Measurements from ENCODE around the gene CYB5RL. TPM values are rescaled to one million over a fixed set of nuclear protein-coding genes. Genes with fewer than 3 reads are reported as not detected.

The CYB5RL gene
- total RNA-seq, 1 experiment from 2014 or later, result 3.6 TPM

- ChIA-PET POLR2A (ENCODE audit: unreplicated experiment) (no interaction called here), CTCF (no interaction called here)
- H3K79me2 ChIP-seq (ENCODE audit: low read length), result no peaks in the 10 kb centered on the region
- no peak overlapping the region for H3K4me2 ChIP-seq (ENCODE audit: low read length)
- no peaks in the 10 kb centered on the region for H3K36me3 ChIP-seq (ENCODE audit: low read depth, low read length)
- H3K4me1 ChIP-seq (ENCODE audit: insufficient read depth, low read length), result peaks cover 12% of the 10 kb centered on the region
- ATAC-seq, result no peak; the same call in 1 of the 2 replicates
- H3F3A ChIP-seq (ENCODE audit: low read length, unreplicated experiment), result no peaks in the 10 kb centered on the region
- no peak overlapping the region for H3K27ac ChIP-seq (ENCODE audit: low read length)
- H3K4me3 ChIP-seq (ENCODE audit: low read length), result no peak overlapping the region
- TF ChIP-seq, protein P1, sequence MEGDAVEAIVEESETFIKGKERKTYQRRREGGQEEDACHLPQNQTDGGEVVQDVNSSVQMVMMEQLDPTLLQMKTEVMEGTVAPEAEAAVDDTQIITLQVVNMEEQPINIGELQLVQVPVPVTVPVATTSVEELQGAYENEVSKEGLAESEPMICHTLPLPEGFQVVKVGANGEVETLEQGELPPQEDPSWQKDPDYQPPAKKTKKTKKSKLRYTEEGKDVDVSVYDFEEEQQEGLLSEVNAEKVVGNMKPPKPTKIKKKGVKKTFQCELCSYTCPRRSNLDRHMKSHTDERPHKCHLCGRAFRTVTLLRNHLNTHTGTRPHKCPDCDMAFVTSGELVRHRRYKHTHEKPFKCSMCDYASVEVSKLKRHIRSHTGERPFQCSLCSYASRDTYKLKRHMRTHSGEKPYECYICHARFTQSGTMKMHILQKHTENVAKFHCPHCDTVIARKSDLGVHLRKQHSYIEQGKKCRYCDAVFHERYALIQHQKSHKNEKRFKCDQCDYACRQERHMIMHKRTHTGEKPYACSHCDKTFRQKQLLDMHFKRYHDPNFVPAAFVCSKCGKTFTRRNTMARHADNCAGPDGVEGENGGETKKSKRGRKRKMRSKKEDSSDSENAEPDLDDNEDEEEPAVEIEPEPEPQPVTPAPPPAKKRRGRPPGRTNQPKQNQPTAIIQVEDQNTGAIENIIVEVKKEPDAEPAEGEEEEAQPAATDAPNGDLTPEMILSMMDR (conservative IDR thresholded peaks at IDR 0.05; ENCODE audit: low read depth, low read length), result no peak
- TF ChIP-seq EZH2phosphoT487 (IDR thresholded peaks at IDR 0.05; ENCODE audit: borderline replicate concordance, low read length) (no peak), EZH2 (IDR thresholded peaks at IDR 0.05; ENCODE audit: low read length, unreplicated experiment) (no peak)
- 0 out of 2 replicates have a peak overlapping the region, but pooled peaks have one; percentile 28 for H2AFZ ChIP-seq (ENCODE audit: low read length)
- no peaks in the 10 kb centered on the region for H3K27me3 ChIP-seq (ENCODE audit: low read length)
- no peak overlapping the region for H3K9ac ChIP-seq (ENCODE audit: low read length)
- no peaks in the 10 kb centered on the region for H4K20me1 ChIP-seq (ENCODE audit: low read length)
- no peaks in the 10 kb centered on the region for H3K9me3 ChIP-seq (ENCODE audit: low read length)
- H3K9me2 ChIP-seq (replicated peaks; ENCODE audit: low read length), result no peaks in the 10 kb centered on the region
- peak; percentile 63 for DNase-seq
- no TSS peak for BruUV-seq (replicated peaks)
- intact Hi-C loops (cut with micrococcal nuclease), result no loop called here
These were observed 46.0 kb downstream of the CYB5RL start for GRCh38 chr1:54153535-54154439.

DNA sequence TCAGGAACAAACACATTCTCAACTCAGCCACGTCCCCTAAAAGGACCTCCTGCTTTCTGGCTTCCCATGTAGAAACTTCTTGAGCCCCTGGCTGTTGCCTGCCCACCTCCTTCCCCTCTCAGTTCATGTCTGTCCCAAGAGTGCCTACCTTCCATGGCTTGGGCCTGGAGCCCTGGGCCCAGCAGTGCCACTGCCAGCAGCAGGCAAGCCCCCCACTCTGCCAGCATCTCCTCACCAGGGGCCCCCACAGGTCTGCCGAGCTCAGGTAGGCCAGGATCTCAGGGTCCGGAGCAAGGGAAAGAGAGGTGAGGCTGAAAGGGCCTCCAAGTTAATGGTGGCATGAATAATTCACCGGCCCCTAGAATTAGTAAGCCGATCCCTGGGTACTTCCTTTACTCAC lies 47.1 kb downstream of the CYB5RL start, which contains the start of gene CDCP2:
CDCP2 (minus strand) TSS at position 305 of the 400 bp plus-strand sequence; CDS start at position 227, 78 bp downstream.
- Histone ChIP-seq H2AFZ (ENCODE audit: low read length) (0 out of 2 replicates have a peak within 1 kb of the TSS, but pooled peaks have one; percentile 28), H3K79me2 (ENCODE audit: low read length) (no peaks in the 10 kb centered on the region), H3K4me2 (ENCODE audit: low read length) (no peak within 1 kb of the TSS), H3K4me1 (ENCODE audit: insufficient read depth, low read length) (peaks cover 3% of the 10 kb centered on the region), H3K9me3 (ENCODE audit: low read length) (no peaks in the 10 kb centered on the region), H3K9ac (ENCODE audit: low read length) (no peak within 1 kb of the TSS), H3K27ac (ENCODE audit: low read length) (no peak within 1 kb of the TSS), H3K36me3 (ENCODE audit: low read depth, low read length) (no peaks in the 10 kb centered on the region), H3K9me2 (replicated peaks; ENCODE audit: low read length) (no peaks in the 10 kb centered on the region), H4K20me1 (ENCODE audit: low read length) (no peaks in the 10 kb centered on the region), H3K4me3 (ENCODE audit: low read length) (no peak within 1 kb of the TSS), H3F3A (ENCODE audit: low read length, unreplicated experiment) (no peaks in the 10 kb centered on the region), H3K27me3 (ENCODE audit: low read length) (no peaks in the 10 kb centered on the region)
- ChIA-PET POLR2A (ENCODE audit: unreplicated experiment) (no interaction called here), CTCF (no interaction called here)
- intact Hi-C loops (cut with micrococcal nuclease), result no loop called here
- TF ChIP-seq, protein P1 (conservative IDR thresholded peaks at IDR 0.05; ENCODE audit: low read depth, low read length), result no peak
- no peak for TF ChIP-seq EZH2phosphoT487 (IDR thresholded peaks at IDR 0.05; ENCODE audit: borderline replicate concordance, low read length)
- TF ChIP-seq EZH2 (IDR thresholded peaks at IDR 0.05; ENCODE audit: low read length, unreplicated experiment), result no peak
- BruUV-seq (replicated peaks), result no TSS peak
- no peak for ATAC-seq
- DNase-seq, result no peak

- ChIA-PET POLR2A (ENCODE audit: unreplicated experiment) (no interaction called here), CTCF (no interaction called here)
- no peak for TF ChIP-seq EZH2phosphoT487 (IDR thresholded peaks at IDR 0.05; ENCODE audit: borderline replicate concordance, low read length)
- TF ChIP-seq, protein P1 (conservative IDR thresholded peaks at IDR 0.05; ENCODE audit: low read depth, low read length), result no peak
- no peak for TF ChIP-seq EZH2 (IDR thresholded peaks at IDR 0.05; ENCODE audit: low read length, unreplicated experiment)
- no peak overlapping the region for H3K4me2 ChIP-seq (ENCODE audit: low read length)
- DNase-seq (no peak), ATAC-seq (no peak)
- H3K27ac ChIP-seq (ENCODE audit: low read length), result no peak overlapping the region
- no peak overlapping the region for H3K4me3 ChIP-seq (ENCODE audit: low read length)
- no peak overlapping the region for H2AFZ ChIP-seq (ENCODE audit: low read length)
- H3K9ac ChIP-seq (ENCODE audit: low read length), result no peak overlapping the region
- intact Hi-C loops (cut with micrococcal nuclease), result no loop called here
- no peaks in the 10 kb centered on the region for H4K20me1 ChIP-seq (ENCODE audit: low read length)
- no peaks in the 10 kb centered on the region for H3K79me2 ChIP-seq (ENCODE audit: low read length)
- H3K27me3 ChIP-seq (ENCODE audit: low read length), result no peaks in the 10 kb centered on the region
- H3K9me3 ChIP-seq (ENCODE audit: low read length), result no peaks in the 10 kb centered on the region
- H3K9me2 ChIP-seq (replicated peaks; ENCODE audit: low read length), result no peaks in the 10 kb centered on the region
- no peaks in the 10 kb centered on the region for H3K36me3 ChIP-seq (ENCODE audit: low read depth, low read length)
- BruUV-seq (replicated peaks), result no TSS peak
- no peaks in the 10 kb centered on the region for H3F3A ChIP-seq (ENCODE audit: low read length, unreplicated experiment)
- H3K4me1 ChIP-seq (ENCODE audit: insufficient read depth, low read length), result no peaks in the 10 kb centered on the region; the same call in 1 of the 2 replicates
These were observed 48.8 kb downstream of the CYB5RL start for GRCh38 chr1:54151013-54151412.

Data from PC-3 (cell line).